Activated CD8-positive, alpha-beta memory T cell treated with anti-CD3 and anti-CD28 coated beads, Interleukin-2, amount 50 U/mL, for 4 hours (primary cell): ENCODE measurements around the gene KIAA1549.
"Not testable (repeated sequence)": the region's sequence is repeated elsewhere in the genome, so short reads cannot be mapped to it uniquely, and the experiment has no call there.

Source experiments
- DNase-seq: peaks from one replicate; pipeline ENCODE4 v3.0.0-alpha.2; 2020

The KIAA1549 gene

GRCh38 chr7:138798836-138799235 lies 182.4 kb downstream of the KIAA1549 start:
- DNase-seq, result no peak

GRCh38 chr7:138797715-138798320 lies 183.4 kb downstream of the KIAA1549 start, which contains the start of the genes ATP6V0A4 and TMEM213:
ATP6V0A4 (minus strand) TSS chr7:138798196; CDS start chr7:138771247, 26,949 bp downstream.
TMEM213 (plus strand) TSS chr7:138797994; CDS start chr7:138798105, 111 bp downstream.
- DNase-seq, result no peak

DNA sequence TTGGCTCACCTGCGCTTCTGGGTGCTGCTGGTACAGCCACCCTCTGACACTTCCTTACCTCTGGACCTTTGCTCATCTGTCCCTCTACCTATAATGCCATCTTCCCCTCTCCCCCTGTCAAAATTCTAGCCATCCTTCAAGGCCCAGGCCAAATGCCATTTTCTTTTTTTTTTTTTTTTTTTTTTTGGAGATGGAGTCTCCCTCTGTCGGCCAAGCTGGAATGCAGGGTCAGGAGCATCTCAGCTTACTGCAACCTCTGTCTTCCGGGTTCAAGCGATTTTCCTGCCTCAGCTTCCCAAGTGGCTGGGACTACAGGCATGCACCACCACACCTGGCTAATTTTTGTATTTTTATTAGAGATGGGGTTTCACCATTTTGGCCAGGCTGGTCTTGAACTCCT lies 184.1 kb downstream of the KIAA1549 start:
- DNase-seq, result not testable (repeated sequence)

GRCh38 chr7:138796038-138796615 lies 185.1 kb downstream of the KIAA1549 start:
- DNase-seq, result no peak

- DNase-seq, result no peak
Observed at GRCh38 chr7:138785587-138786437, 195.4 kb downstream of the KIAA1549 start.

DNA sequence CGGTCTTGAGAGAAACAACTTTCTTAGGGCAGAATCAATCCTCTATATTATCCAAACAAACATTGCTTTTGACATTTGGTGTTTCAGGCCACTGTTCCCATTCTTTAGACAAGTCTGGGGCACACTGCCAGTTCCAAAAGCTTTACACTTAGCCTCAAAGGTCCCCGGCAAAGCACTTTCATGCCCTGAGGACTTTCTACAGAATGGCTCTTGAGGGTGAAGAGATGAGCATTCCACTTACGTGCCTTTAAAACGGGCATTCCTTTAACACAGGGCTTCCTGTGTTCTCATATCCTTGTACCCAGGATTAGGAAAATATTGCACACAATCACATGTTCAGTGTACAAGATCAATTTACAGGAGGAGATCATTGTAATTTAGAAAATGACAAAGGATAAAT lies 196.5 kb downstream of the KIAA1549 start:
- DNase-seq, result no peak
